ENCODE measurements around the gene ANO6. TPM values are rescaled to one million over a fixed set of nuclear protein-coding genes. Genes with fewer than 3 reads are reported as not detected.

Gene ANO6
- total RNA-seq, 1 donor from 2014 or later = 64.1 TPM

- no peak overlapping the region for H3K27ac ChIP-seq
- H3K36me3 ChIP-seq = no peaks in the 10 kb centered on the region
- H3K9me3 ChIP-seq = no peaks in the 10 kb centered on the region
- ATAC-seq = no peak
- H3K4me3 ChIP-seq = no peak overlapping the region
- no peaks in the 10 kb centered on the region for H3K27me3 ChIP-seq (ENCODE audit: low read depth)
- H3K4me1 ChIP-seq = peaks cover 16% of the 10 kb centered on the region
- intact Hi-C loops (cut with DNase I) = no loop called here
- no peak for DNase-seq
- no peak for TF ChIP-seq CTCF (IDR thresholded peaks at IDR 0.05)
Observed at GRCh38 chr12:45298047-45298446, 82.2 kb downstream of the ANO6 start.

GRCh38 chr12:45298721-45299692, 83.1 kb downstream of the ANO6 start:
- H3K4me1 ChIP-seq = peaks cover 24% of the 10 kb centered on the region
- DNase-seq (no peak), ATAC-seq (peak; percentile 43 to 59)
- peak overlapping the region; percentile 37 for H3K27ac ChIP-seq
- TF ChIP-seq CTCF (IDR thresholded peaks at IDR 0.05) = no peak
- no peaks in the 10 kb centered on the region for H3K9me3 ChIP-seq
- intact Hi-C loops (cut with DNase I) = no loop called here
- no peaks in the 10 kb centered on the region for H3K27me3 ChIP-seq (ENCODE audit: low read depth)
- no peaks in the 10 kb centered on the region for H3K36me3 ChIP-seq
- no peak overlapping the region for H3K4me3 ChIP-seq

- DNase-seq (no peak), ATAC-seq (no peak)
- no peaks in the 10 kb centered on the region for H3K36me3 ChIP-seq
- H3K27me3 ChIP-seq (ENCODE audit: low read depth) = no peaks in the 10 kb centered on the region
- H3K27ac ChIP-seq = no peak overlapping the region
- no peaks in the 10 kb centered on the region for H3K9me3 ChIP-seq
- no peak for TF ChIP-seq CTCF (IDR thresholded peaks at IDR 0.05)
- peaks cover 35% of the 10 kb centered on the region for H3K4me1 ChIP-seq
- intact Hi-C loops (cut with DNase I) = no loop called here
- H3K4me3 ChIP-seq = no peak overlapping the region
Observed at GRCh38 chr12:45302621-45303369, 86.9 kb downstream of the ANO6 start.

- Histone ChIP-seq H3K4me1 (peaks cover 27% of the 10 kb centered on the region), H3K27me3 (ENCODE audit: low read depth) (no peaks in the 10 kb centered on the region), H3K36me3 (no peaks in the 10 kb centered on the region), H3K9me3 (no peaks in the 10 kb centered on the region), H3K4me3 (no peak overlapping the region), H3K27ac (peak overlapping the region; percentile 46)
- intact Hi-C loops (cut with DNase I) = no loop called here
- no peak for TF ChIP-seq CTCF (IDR thresholded peaks at IDR 0.05)
- DNase-seq = no peak
- ATAC-seq = peak in 1 of 2 donors; percentile 63
Observed at GRCh38 chr12:45303945-45304344, 88.0 kb downstream of the ANO6 start.

- Histone ChIP-seq H3K27me3 (ENCODE audit: low read depth) (no peaks in the 10 kb centered on the region), H3K36me3 (no peaks in the 10 kb centered on the region), H3K27ac (peak overlapping the region; percentile 46), H3K4me1 (peaks cover 24% of the 10 kb centered on the region), H3K9me3 (no peaks in the 10 kb centered on the region), H3K4me3 (no peak overlapping the region)
- DNase-seq (no peak), ATAC-seq (no peak)
- intact Hi-C loops (cut with DNase I) = no loop called here
- no peak for TF ChIP-seq CTCF (IDR thresholded peaks at IDR 0.05)
Observed at GRCh38 chr12:45304514-45305178, 88.8 kb downstream of the ANO6 start.

All from lower lobe of right lung (tissue), 2 donors.